Activated naive CD4-positive, alpha-beta T cell treated with anti-CD3 and anti-CD28 coated beads, Interleukin-2, amount 50 U/mL, for 24 hours (primary cell): Measurements from ENCODE around the gene SH3GL3.

Experiments used
- H3K27ac Mint-ChIP-seq: one replicate; pipeline ENCODE4 v1.8.0; 2021; ENCODE audit warnings: mild to moderate bottlenecking, mixed read lengths
- H3K27me3 Mint-ChIP-seq: one replicate; pipeline ENCODE4 v1.8.0; 2021; ENCODE audit warnings: mixed read lengths
- H3K36me3 Mint-ChIP-seq: one replicate; pipeline ENCODE4 v1.8.0; 2021; ENCODE audit warnings: mixed read lengths
- H3K4me1 Mint-ChIP-seq: one replicate; pipeline ENCODE4 v1.8.0; 2021; ENCODE audit warnings: mixed read lengths
- H3K4me3 Mint-ChIP-seq: one replicate; pipeline ENCODE4 v1.8.0; 2021; ENCODE audit warnings: mild to moderate bottlenecking, mixed read lengths
- H3K9me3 Mint-ChIP-seq: one replicate; pipeline ENCODE4 v1.8.0; 2021; ENCODE audit warnings: mixed read lengths

The SH3GL3 gene

GRCh38 chr15:83477172-83477807, 30.1 kb downstream of the SH3GL3 start:
- H3K36me3 Mint-ChIP-seq: peaks cover under 1% of the 10 kb centered on the region

GRCh38 chr15:83477808-83478537, 30.8 kb downstream of the SH3GL3 start:
- Mint-ChIP-seq H3K4me1 (no peaks in the 10 kb centered on the region), H3K27me3 (peaks cover 4% of the 10 kb centered on the region), H3K4me3 (no peak overlapping the region), H3K36me3 (no peaks in the 10 kb centered on the region), H3K9me3 (no peaks in the 10 kb centered on the region), H3K27ac (no peak overlapping the region)

More at GRCh38 chr15:83477172-83477807, 30.1 kb downstream of the SH3GL3 start:
- no peak overlapping the region for H3K4me3 Mint-ChIP-seq
- peaks cover 4% of the 10 kb centered on the region for H3K9me3 Mint-ChIP-seq
- H3K27me3 Mint-ChIP-seq: peaks cover 8% of the 10 kb centered on the region
- H3K4me1 Mint-ChIP-seq: no peaks in the 10 kb centered on the region
- no peak overlapping the region for H3K27ac Mint-ChIP-seq

GRCh38 chr15:83483612-83484011, 36.5 kb downstream of the SH3GL3 start:
- Mint-ChIP-seq H3K9me3 (no peaks in the 10 kb centered on the region), H3K36me3 (no peaks in the 10 kb centered on the region), H3K4me1 (no peaks in the 10 kb centered on the region), H3K27me3 (no peaks in the 10 kb centered on the region), H3K27ac (no peak overlapping the region), H3K4me3 (no peak overlapping the region)

GRCh38 chr15:83484636-83485035, 37.5 kb downstream of the SH3GL3 start:
- no peaks in the 10 kb centered on the region for H3K9me3 Mint-ChIP-seq
- no peaks in the 10 kb centered on the region for H3K4me1 Mint-ChIP-seq
- no peaks in the 10 kb centered on the region for H3K36me3 Mint-ChIP-seq
- no peaks in the 10 kb centered on the region for H3K27me3 Mint-ChIP-seq
- H3K4me3 Mint-ChIP-seq: no peak overlapping the region
- no peak overlapping the region for H3K27ac Mint-ChIP-seq

- H3K4me3 Mint-ChIP-seq: no peak overlapping the region
- H3K27ac Mint-ChIP-seq: no peak overlapping the region
- H3K9me3 Mint-ChIP-seq: no peaks in the 10 kb centered on the region
- H3K36me3 Mint-ChIP-seq: no peaks in the 10 kb centered on the region
- no peaks in the 10 kb centered on the region for H3K4me1 Mint-ChIP-seq
- H3K27me3 Mint-ChIP-seq: peaks cover 2% of the 10 kb centered on the region
Measured at GRCh38 chr15:83486363-83486762, 39.2 kb downstream of the SH3GL3 start.

GRCh38 chr15:83487519-83487918, 40.4 kb downstream of the SH3GL3 start:
- Mint-ChIP-seq H3K4me1 (no peaks in the 10 kb centered on the region), H3K9me3 (no peaks in the 10 kb centered on the region), H3K27ac (no peak overlapping the region), H3K27me3 (peaks cover 2% of the 10 kb centered on the region), H3K4me3 (no peak overlapping the region), H3K36me3 (no peaks in the 10 kb centered on the region)

GRCh38 chr15:83489690-83490089, 42.5 kb downstream of the SH3GL3 start:
- no peaks in the 10 kb centered on the region for H3K36me3 Mint-ChIP-seq
- H3K4me1 Mint-ChIP-seq: no peaks in the 10 kb centered on the region
- H3K27ac Mint-ChIP-seq: no peak overlapping the region
- peaks cover 2% of the 10 kb centered on the region for H3K27me3 Mint-ChIP-seq
- H3K9me3 Mint-ChIP-seq: no peaks in the 10 kb centered on the region
- no peak overlapping the region for H3K4me3 Mint-ChIP-seq

GRCh38 chr15:83491486-83491885, 44.3 kb downstream of the SH3GL3 start:
- Mint-ChIP-seq H3K27me3 (peaks cover 3% of the 10 kb centered on the region), H3K4me3 (no peak overlapping the region), H3K36me3 (no peaks in the 10 kb centered on the region), H3K9me3 (no peaks in the 10 kb centered on the region), H3K27ac (no peak overlapping the region), H3K4me1 (no peaks in the 10 kb centered on the region)

- Mint-ChIP-seq H3K27ac (no peak overlapping the region), H3K4me1 (no peaks in the 10 kb centered on the region), H3K9me3 (peaks cover 9% of the 10 kb centered on the region), H3K27me3 (peaks cover 1% of the 10 kb centered on the region), H3K36me3 (no peaks in the 10 kb centered on the region), H3K4me3 (no peak overlapping the region)
Measured at GRCh38 chr15:83496766-83497165, 49.6 kb downstream of the SH3GL3 start.

GRCh38 chr15:83498374-83498773, 51.2 kb downstream of the SH3GL3 start:
- Mint-ChIP-seq H3K4me1 (no peaks in the 10 kb centered on the region), H3K27me3 (peaks cover 1% of the 10 kb centered on the region), H3K36me3 (no peaks in the 10 kb centered on the region), H3K27ac (no peak overlapping the region), H3K9me3 (peaks cover 9% of the 10 kb centered on the region), H3K4me3 (no peak overlapping the region)

- Mint-ChIP-seq H3K27me3 (peaks cover 1% of the 10 kb centered on the region), H3K36me3 (no peaks in the 10 kb centered on the region), H3K4me1 (no peaks in the 10 kb centered on the region), H3K4me3 (no peak overlapping the region), H3K27ac (no peak overlapping the region), H3K9me3 (peaks cover 9% of the 10 kb centered on the region)
Measured at GRCh38 chr15:83498801-83499200, 51.7 kb downstream of the SH3GL3 start.

GRCh38 chr15:83499476-83499875, 52.3 kb downstream of the SH3GL3 start:
- Mint-ChIP-seq H3K4me3 (no peak overlapping the region), H3K4me1 (no peaks in the 10 kb centered on the region), H3K27me3 (peaks cover 1% of the 10 kb centered on the region)

GRCh38 chr15:83503595-83504364, 56.6 kb downstream of the SH3GL3 start:
- no peak overlapping the region for H3K4me3 Mint-ChIP-seq
- H3K9me3 Mint-ChIP-seq: no peaks in the 10 kb centered on the region
- no peaks in the 10 kb centered on the region for H3K36me3 Mint-ChIP-seq

More at GRCh38 chr15:83499476-83499875, 52.3 kb downstream of the SH3GL3 start:
- no peaks in the 10 kb centered on the region for H3K36me3 Mint-ChIP-seq
- H3K27ac Mint-ChIP-seq: no peak overlapping the region
- peaks cover 9% of the 10 kb centered on the region for H3K9me3 Mint-ChIP-seq

GRCh38 chr15:83504365-83504764, 57.2 kb downstream of the SH3GL3 start:
- Mint-ChIP-seq H3K4me1 (no peaks in the 10 kb centered on the region), H3K27me3 (peaks cover 2% of the 10 kb centered on the region), H3K27ac (no peak overlapping the region), H3K9me3 (no peaks in the 10 kb centered on the region), H3K4me3 (no peak overlapping the region), H3K36me3 (no peaks in the 10 kb centered on the region)

More at GRCh38 chr15:83503595-83504364, 56.6 kb downstream of the SH3GL3 start:
- no peak overlapping the region for H3K27ac Mint-ChIP-seq
- no peaks in the 10 kb centered on the region for H3K4me1 Mint-ChIP-seq
- peaks cover 2% of the 10 kb centered on the region for H3K27me3 Mint-ChIP-seq

GRCh38 chr15:83510001-83510400, 62.9 kb downstream of the SH3GL3 start:
- Mint-ChIP-seq H3K4me3 (no peak overlapping the region), H3K9me3 (no peaks in the 10 kb centered on the region), H3K27me3 (peaks cover 4% of the 10 kb centered on the region), H3K27ac (no peak overlapping the region), H3K4me1 (no peaks in the 10 kb centered on the region), H3K36me3 (no peaks in the 10 kb centered on the region)

GRCh38 chr15:83512459-83512858, 65.3 kb downstream of the SH3GL3 start:
- Mint-ChIP-seq H3K9me3 (no peaks in the 10 kb centered on the region), H3K27me3 (peaks cover 5% of the 10 kb centered on the region), H3K4me1 (no peaks in the 10 kb centered on the region), H3K36me3 (no peaks in the 10 kb centered on the region), H3K27ac (no peak overlapping the region), H3K4me3 (no peak overlapping the region)
